WTC11 (cell line): ENCODE data around the gene CDKN1B.

Experiments used
- CREB1 ChIP-seq: sonication (generic); formaldehyde crosslinking; IDR thresholded peaks from 2 replicates; pipeline ENCODE4 v1.8.0; 2023; ENCODE audit warnings: mild to moderate bottlenecking, missing genetic modification reagents
- FOXP1 ChIP-seq: sonication (generic); formaldehyde crosslinking; IDR thresholded peaks from 2 replicates; pipeline ENCODE4 v1.8.0; 2022; ENCODE audit warnings: missing genetic modification reagents, mild to moderate bottlenecking, moderate library complexity, borderline replicate concordance
- NFE2L1 ChIP-seq: sonication (generic); formaldehyde crosslinking; IDR thresholded peaks from 2 replicates; pipeline ENCODE4 v1.8.1; 2023; ENCODE audit warnings: missing genetic modification reagents
- TF ChIP-seq, protein P1 (sequence below): fragments of 200-600 bp; IDR thresholded peaks from 2 replicates; pipeline ENCODE4 v1.8.0; 2022; ENCODE audit warnings: antibody characterized with exemption

- TF ChIP-seq, protein P1, sequence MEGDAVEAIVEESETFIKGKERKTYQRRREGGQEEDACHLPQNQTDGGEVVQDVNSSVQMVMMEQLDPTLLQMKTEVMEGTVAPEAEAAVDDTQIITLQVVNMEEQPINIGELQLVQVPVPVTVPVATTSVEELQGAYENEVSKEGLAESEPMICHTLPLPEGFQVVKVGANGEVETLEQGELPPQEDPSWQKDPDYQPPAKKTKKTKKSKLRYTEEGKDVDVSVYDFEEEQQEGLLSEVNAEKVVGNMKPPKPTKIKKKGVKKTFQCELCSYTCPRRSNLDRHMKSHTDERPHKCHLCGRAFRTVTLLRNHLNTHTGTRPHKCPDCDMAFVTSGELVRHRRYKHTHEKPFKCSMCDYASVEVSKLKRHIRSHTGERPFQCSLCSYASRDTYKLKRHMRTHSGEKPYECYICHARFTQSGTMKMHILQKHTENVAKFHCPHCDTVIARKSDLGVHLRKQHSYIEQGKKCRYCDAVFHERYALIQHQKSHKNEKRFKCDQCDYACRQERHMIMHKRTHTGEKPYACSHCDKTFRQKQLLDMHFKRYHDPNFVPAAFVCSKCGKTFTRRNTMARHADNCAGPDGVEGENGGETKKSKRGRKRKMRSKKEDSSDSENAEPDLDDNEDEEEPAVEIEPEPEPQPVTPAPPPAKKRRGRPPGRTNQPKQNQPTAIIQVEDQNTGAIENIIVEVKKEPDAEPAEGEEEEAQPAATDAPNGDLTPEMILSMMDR, result no peak
- no peak for TF ChIP-seq NFE2L1 (CRISPR knock-in tag)
- no peak for TF ChIP-seq CREB1 (CRISPR knock-in tag)
- TF ChIP-seq FOXP1 (CRISPR knock-in tag), result no peak
These were observed 14.6 kb downstream of the CDKN1B start for GRCh38 chr12:12731785-12732184.
